ENCODE results near the gene CNOT8. TPM values are rescaled to one million over a fixed set of nuclear protein-coding genes. Genes with fewer than 3 reads are reported as not detected.
A peak's percentile ranks its signal among the peaks of the same experiment; 100 is the strongest.

The CNOT8 gene
- total and polyA plus RNA-seq, 9 donors = 34.0 to 51.0 (median 40.5) TPM

GRCh38 chr5:154850255-154851062 lies 8.0 kb upstream of the CNOT8 start, which contains the start of gene FAXDC2:
FAXDC2 (minus strand) TSS chr5:154850603; CDS start chr5:154838178, 12,425 bp downstream.
- peak; percentile 80 to 85 (median 82) for DNase-seq
- Histone ChIP-seq H3K4me1 (ENCODE audit: insufficient read depth) (peaks cover 8% of the 10 kb centered on the region), H3K27me3 (no peaks in the 10 kb centered on the region), H3K27ac (peak within 1 kb of the TSS; percentile 44 to 68), H3K9me3 (no peaks in the 10 kb centered on the region), H3K36me3 (no peaks in the 10 kb centered on the region), H3K4me3 (peak within 1 kb of the TSS; percentile 54)
- WGBS, 3 donors = 0 to 2% (median 2%) methylated on average over 11 of the region's 11 CpGs
- TF ChIP-seq POLR2A (IDR thresholded peaks at IDR 0.05) (peak; percentile 38), CTCF (IDR thresholded peaks at IDR 0.05) (no peak)
- intact Hi-C loops (cut with DNase I) = loop anchor here in 2 of 4 donors (10.0 kb wide), 1 partner anchor 96 kb away; the partner anchor contains the start of gene LARP1 (in 2 of the 2)

- H3K4me1 ChIP-seq (ENCODE audit: insufficient read depth) = peaks cover 8% of the 10 kb centered on the region
- 64 to 72% (median 65%) methylated on average over 3 of the region's 3 CpGs for WGBS, 3 donors
- H3K36me3 ChIP-seq = no peaks in the 10 kb centered on the region
- intact Hi-C loops (cut with DNase I) = loop anchor here in 2 of 4 donors (10.0 kb wide), 1 partner anchor 97 kb away; the partner anchor contains the start of gene LARP1 (in 2 of the 2)
- no peak for DNase-seq
- TF ChIP-seq CTCF (IDR thresholded peaks at IDR 0.05) (no peak), POLR2A (IDR thresholded peaks at IDR 0.05) (no peak), EP300 (IDR thresholded peaks at IDR 0.05) (no peak)
- peak overlapping the region in 1 of 2 donors; percentile 44 for H3K27ac ChIP-seq
- no peaks in the 10 kb centered on the region for H3K9me3 ChIP-seq
- H3K27me3 ChIP-seq = no peaks in the 10 kb centered on the region
- H3K4me3 ChIP-seq = no peak overlapping the region
Observed at GRCh38 chr5:154851351-154851750, 7.1 kb upstream of the CNOT8 start.

- H3K27ac ChIP-seq = peak overlapping the region; percentile 94 to 99
- peak; percentile 97 to 99 (median 98) for DNase-seq
- TF ChIP-seq EP300 (IDR thresholded peaks at IDR 0.05) (no peak), POLR2A (IDR thresholded peaks at IDR 0.05) (peak; percentile 70), CTCF (IDR thresholded peaks at IDR 0.05) (peak; percentile 1 to 25 (median 18))
- H3K4me1 ChIP-seq (ENCODE audit: insufficient read depth) = peaks cover 11% of the 10 kb centered on the region
- H3K36me3 ChIP-seq = no peaks in the 10 kb centered on the region
- H3K9me3 ChIP-seq = no peaks in the 10 kb centered on the region
- intact Hi-C loops (cut with DNase I) = loop anchor here (5.0 to 10.0 kb wide), 2 partner anchors 100 to 103 kb away; partner anchors contain the start of gene LARP1 (in 4 of the 4)
- H3K4me3 ChIP-seq = peak overlapping the region; percentile 63
- H3K27me3 ChIP-seq = no peaks in the 10 kb centered on the region
- WGBS, 3 donors = 0% methylated on average over 58 to 59 of the region's 59 CpGs
Observed at GRCh38 chr5:154857530-154858296, 714 bp upstream of the CNOT8 start.

Data from ovary (tissue), 9 donors.